IMR-90 (cell line): ENCODE measurements around the gene TMEM238. TPM values are rescaled to one million over a fixed set of nuclear protein-coding genes. Genes with fewer than 3 reads are reported as not detected.

Experiments
- ATAC-seq: fragments of 200-7000 bp; cut with Tn5 transposase; 2 replicates; pipeline ENCODE4 v1.9.1; 2020; ENCODE audit warnings: low read depth, mild to moderate bottlenecking, moderate library complexity
- BruUV-seq: library from RNA; stranded (reverse); fragments of 400-500 nt; replicated peaks from 2 replicates; lab custom pipeline; 2021; lab: Mats Ljungman, UMichigan
- CTCF ChIA-PET: fragments of 300-600 bp; formaldehyde crosslinking; extraction: SDS; loops from one replicate; lab custom pipeline; 2021; ENCODE audit warnings: antibody characterized with exemption; lab: Yijun Ruan, JAX
- POLR2A ChIA-PET: fragments of 300-600 bp; sonication (Branson Sonifier 250); formaldehyde crosslinking; loops from one replicate; lab custom pipeline; 2022; ENCODE audit warnings: antibody characterized with exemption; ENCODE audit not compliant: unreplicated experiment; lab: Charles Lee
- DNase-seq: peaks from one replicate; pipeline ENCODE4 v3.0.0; 2013
- H2AFZ ChIP-seq: replicated peaks from 2 replicates; pipeline ENCODE3; 2013; ENCODE audit warnings: low read length, mild to moderate bottlenecking; ENCODE audit not compliant: poor library complexity
- H2AK5ac ChIP-seq: 2 replicates; pipeline ENCODE4 v1.6.1; 2013; ENCODE audit warnings: low read depth, low read length, inconsistent platforms
- H2AK9ac ChIP-seq: replicated peaks from 2 replicates; pipeline ENCODE3; 2013; ENCODE audit warnings: mild to moderate bottlenecking, low read depth, low read length, moderate library complexity; ENCODE audit not compliant: poor library complexity
- H2BK120ac ChIP-seq: 2 replicates; pipeline ENCODE4 v1.6.1; 2013; ENCODE audit warnings: low read depth, low read length, inconsistent platforms
- H2BK15ac ChIP-seq: 3 replicates; pipeline ENCODE4 v1.6.1; 2013; ENCODE audit warnings: low read depth, low read length, inconsistent platforms
- H2BK20ac ChIP-seq: 2 replicates; pipeline ENCODE4 v1.6.1; 2013; ENCODE audit warnings: low read depth, mild to moderate bottlenecking, inconsistent platforms, low read length, moderate library complexity
- H2BK5ac ChIP-seq: 2 replicates; pipeline ENCODE4 v1.6.1; 2013; ENCODE audit warnings: mild to moderate bottlenecking, low read depth, low read length, inconsistent platforms; ENCODE audit not compliant: poor library complexity, severe bottlenecking
- H3K14ac ChIP-seq: replicated peaks from 2 replicates; pipeline ENCODE4 v1.6.1; 2013; ENCODE audit warnings: low read depth, low read length, inconsistent platforms
- H3K18ac ChIP-seq: 2 replicates; pipeline ENCODE4 v1.6.1; 2013; ENCODE audit warnings: low read depth, low read length, control low read depth
- H3K23ac ChIP-seq: 2 replicates; pipeline ENCODE4 v1.6.1; 2013; ENCODE audit warnings: low read depth, low read length, inconsistent platforms
- H3K27ac ChIP-seq: 2 replicates; pipeline ENCODE4 v1.5.1; 2013; ENCODE audit warnings: mild to moderate bottlenecking, control low read depth, low read length; ENCODE audit not compliant: insufficient read depth
- H3K27me3 ChIP-seq: 2 replicates; pipeline ENCODE4 v1.6.1; 2013; ENCODE audit warnings: low read length; ENCODE audit not compliant: control insufficient read depth, insufficient read depth
- H3K36me3 ChIP-seq: 2 replicates; pipeline ENCODE4 v1.6.1; 2013; ENCODE audit warnings: low read length, mixed read lengths; ENCODE audit not compliant: control insufficient read depth, insufficient read depth
- H3K4ac ChIP-seq: 2 replicates; pipeline ENCODE4 v1.6.1; 2013; ENCODE audit warnings: low read depth, low read length, inconsistent platforms
- H3K4me1 ChIP-seq: 2 replicates; pipeline ENCODE4 v1.6.1; 2013; ENCODE audit warnings: low read length, mixed read lengths; ENCODE audit not compliant: control insufficient read depth, insufficient read depth
- H3K4me2 ChIP-seq: 2 replicates; pipeline ENCODE4 v1.6.1; 2013; ENCODE audit warnings: low read depth, mild to moderate bottlenecking, control low read depth, low read length, moderate library complexity
- H3K4me3 ChIP-seq: 2 replicates; pipeline ENCODE4 v1.5.1; 2013; ENCODE audit warnings: low read depth, mild to moderate bottlenecking, control low read depth, low read length, moderate library complexity; ENCODE audit not compliant: insufficient read depth
- H3K56ac ChIP-seq: 2 replicates; pipeline ENCODE4 v1.6.1; 2013; ENCODE audit warnings: low read length, inconsistent platforms; ENCODE audit not compliant: insufficient read depth; ENCODE audit errors: extremely low read depth
- H3K79me1 ChIP-seq, 2 experiments: 2 replicates each; pipeline ENCODE4 v1.6.1; 2013; ENCODE audit warnings: low read length in 2 of 2, inconsistent platforms in 1 of 2, low read depth in 1 of 2
- H3K9ac ChIP-seq: 2 replicates; pipeline ENCODE4 v1.6.1; 2013; ENCODE audit warnings: low read depth, low read length, control low read depth
- H3K9me1 ChIP-seq: 2 replicates; pipeline ENCODE4 v1.6.1; 2013; ENCODE audit warnings: low read length, inconsistent platforms; ENCODE audit not compliant: insufficient read depth
- H3K9me3 ChIP-seq: 2 replicates; pipeline ENCODE4 v1.6.1; 2013; ENCODE audit warnings: low read length; ENCODE audit not compliant: control insufficient read depth, insufficient read depth
- H4K20me1 ChIP-seq: 2 replicates; pipeline ENCODE4 v1.6.1; 2013; ENCODE audit warnings: low read length, inconsistent platforms; ENCODE audit not compliant: insufficient read depth
- H4K5ac ChIP-seq: 2 replicates; pipeline ENCODE4 v1.6.1; 2013; ENCODE audit warnings: mild to moderate bottlenecking, low read depth, low read length, control low read depth
- H4K8ac ChIP-seq, 2 experiments: 2 replicates each; pipeline ENCODE4 v1.6.1; 2013; ENCODE audit warnings: low read depth in 2 of 2, low read length in 2 of 2, control low read depth in 1 of 2, inconsistent platforms in 1 of 2
- H4K91ac ChIP-seq: 2 replicates; pipeline ENCODE4 v1.6.1; 2013; ENCODE audit warnings: low read depth, low read length, inconsistent platforms; ENCODE audit not compliant: insufficient read depth
- BHLHE40 ChIP-seq: fragments of 150-350 bp; IDR thresholded peaks from 2 replicates; pipeline ENCODE4 v1.6.1; 2016; ENCODE audit warnings: mild to moderate bottlenecking, low read depth, low read length
- CEBPB ChIP-seq: IDR thresholded peaks from 2 replicates; pipeline ENCODE4 v1.6.1; 2012; ENCODE audit warnings: low read depth, low read length, improper control_type of control experiment
- CHD1 ChIP-seq: IDR thresholded peaks from 2 replicates; pipeline ENCODE4 v1.6.1; 2012; ENCODE audit warnings: low read depth, low read length, improper control_type of control experiment
- CTCF ChIP-seq: conservative IDR thresholded peaks from 2 replicates; pipeline ENCODE4 v1.5.1; 2012; ENCODE audit warnings: mild to moderate bottlenecking, low read depth, low read length, improper control_type of control experiment
- ELK1 ChIP-seq: fragments of 150-350 bp; IDR thresholded peaks from 2 replicates; pipeline ENCODE4 v1.6.1; 2016; ENCODE audit warnings: low read depth, mild to moderate bottlenecking, low read length, moderate library complexity, borderline replicate concordance
- FOS ChIP-seq: fragments of 150-350 bp; IDR thresholded peaks from 2 replicates; pipeline ENCODE4 v1.6.1; 2016; ENCODE audit warnings: low read depth, low read length
- MAFK ChIP-seq: IDR thresholded peaks from 2 replicates; pipeline ENCODE4 v1.6.1; 2012; ENCODE audit warnings: low read depth, low read length, improper control_type of control experiment
- MAZ ChIP-seq: IDR thresholded peaks from 2 replicates; pipeline ENCODE4 v1.6.1; 2012; ENCODE audit warnings: low read depth, mild to moderate bottlenecking, low read length, improper control_type of control experiment, moderate library complexity, borderline replicate concordance
- MXI1 ChIP-seq: IDR thresholded peaks from 2 replicates; pipeline ENCODE4 v1.6.1; 2012; ENCODE audit warnings: low read depth, mild to moderate bottlenecking, low read length, moderate library complexity, borderline replicate concordance
- NFE2L2 ChIP-seq: fragments of 150-350 bp; IDR thresholded peaks from 2 replicates; pipeline ENCODE4 v1.6.1; 2016; ENCODE audit warnings: low read depth, mild to moderate bottlenecking, low read length
- POLR2A ChIP-seq: IDR thresholded peaks from 2 replicates; pipeline ENCODE4 v1.6.1; 2012; ENCODE audit warnings: mild to moderate bottlenecking, low read depth, low read length
- RAD21 ChIP-seq: IDR thresholded peaks from 2 replicates; pipeline ENCODE4 v1.6.1; 2012; ENCODE audit warnings: low read length, improper control_type of control experiment
- RCOR1 ChIP-seq: IDR thresholded peaks from 2 replicates; pipeline ENCODE4 v1.6.1; 2012; ENCODE audit warnings: mild to moderate bottlenecking, low read length, improper control_type of control experiment; ENCODE audit not compliant: insufficient replicate concordance
- RFX5 ChIP-seq: IDR thresholded peaks from 2 replicates; pipeline ENCODE4 v1.8.0; 2012; ENCODE audit warnings: low read depth, mild to moderate bottlenecking, low read length, moderate library complexity
- SMC3 ChIP-seq: fragments of 150-350 bp; IDR thresholded peaks from 2 replicates; pipeline ENCODE4 v1.6.1; 2016; ENCODE audit warnings: low read depth, mild to moderate bottlenecking, antibody characterized with exemption, low read length, moderate library complexity
- USF2 ChIP-seq: fragments of 150-350 bp; IDR thresholded peaks from 2 replicates; pipeline ENCODE4 v1.6.1; 2017; ENCODE audit warnings: mild to moderate bottlenecking, antibody characterized with exemption, low read length, low read depth
- WGBS, 2 experiments: methylation state at CpG; one replicate each; pipeline versions ENCODE4 v1.1.5 to v1.1.7; 2013; ENCODE audit warnings: missing lambda C conversion rate in 2 of 2; ENCODE audit not compliant: insufficient read length in 1 of 2; ENCODE audit errors: extremely low coverage in 2 of 2; 5-methylcytosine and 5-hydroxymethylcytosine counted together
- dilution Hi-C: fragments of 300-500 bp; cut with HindIII; formaldehyde crosslinking; loops from one replicate; pipeline ENCODE4 v1.14.3; 2018; ENCODE audit warnings: low sequenced_read_pairs; ENCODE audit not compliant: unreplicated experiment
- in situ Hi-C: fragments of 300-500 bp; cut with MboI; formaldehyde crosslinking; loops from 3 replicates; pipeline ENCODE4 v1.14.3; 2019; ENCODE audit warnings: low sequenced_read_pairs, inconsistent platforms, mixed read lengths
- intact Hi-C: fragments of 100-400 bp; cut with micrococcal nuclease; formaldehyde crosslinking; loops from 2 replicates; pipeline ENCODE4 v1.10.0; 2022
- polyA plus RNA-seq, 3 experiments: library from polyadenylated mRNA; depleted of rRNA; stranded (reverse); fragments of >200 nt; gene quantifications; 2 replicates each; pipeline ENCODE4 v1.2.3, GENCODE V29; 2012; ENCODE audit warnings: low replicate concordance in 1 of 3
- total RNA-seq: library from RNA; depleted of rRNA; stranded (reverse); fragments of >200 nt; gene quantifications from 2 replicates; pipeline ENCODE4 v1.2.3, GENCODE V29; 2012

The TMEM238 gene
- total and polyA plus RNA-seq, 2 of the 4 experiments (the other 2 are of a cell fraction), result not detected

GRCh38 chr19:55382013-55382412, 2.1 kb downstream of the TMEM238 start:
- Histone ChIP-seq H3K9me3 (no peaks in the 10 kb centered on the region), H3K4me3 (no peak overlapping the region), H3K23ac (no peak overlapping the region), H4K91ac (no peak overlapping the region; the same call in 1 of the 2 replicates), H3K9me1 (0 out of 2 replicates have a peak, but pooled peaks cover 4% of the 10 kb centered on the region), H2AK9ac (no peak overlapping the region), H3K4ac (no peak overlapping the region), H4K5ac (no peak overlapping the region), H3K4me2 (no peak overlapping the region), H3K9ac (no peak overlapping the region), H2BK5ac (no peak overlapping the region), H3K4me1 (peaks cover 14% of the 10 kb centered on the region), H4K20me1 (peaks cover 13% of the 10 kb centered on the region), H3K56ac (no peak overlapping the region), H2BK15ac (no peak overlapping the region), H3K14ac (no peak overlapping the region), H3K79me1 (peaks cover 14 to 16% of the 10 kb centered on the region in 2 experiments; a peak in 3 of 4 replicates), H2AK5ac (0 out of 2 replicates have a peak overlapping the region, but pooled peaks have one; percentile 61), H3K27ac (no peak overlapping the region), H3K18ac (no peak overlapping the region), H2BK20ac (no peak overlapping the region), H3K27me3 (no peaks in the 10 kb centered on the region), H3K36me3 (peaks cover 6% of the 10 kb centered on the region), H2AFZ (no peak overlapping the region), H2BK120ac (no peak overlapping the region), H4K8ac (no peak overlapping the region)
- TF ChIP-seq POLR2A, result no peak
- TF ChIP-seq CTCF, result no peak
- no peak for TF ChIP-seq SMC3
- no peak for TF ChIP-seq NFE2L2
- no peak for TF ChIP-seq CHD1
- TF ChIP-seq MAFK, result no peak
- TF ChIP-seq ELK1, result no peak
- no peak for TF ChIP-seq MAZ
- no peak for TF ChIP-seq CEBPB
- TF ChIP-seq RFX5, result no peak
- no peak for TF ChIP-seq RAD21
- no peak for TF ChIP-seq MXI1
- no peak for TF ChIP-seq USF2
- no peak for TF ChIP-seq BHLHE40
- TF ChIP-seq RCOR1, result no peak
- no peak for TF ChIP-seq FOS
- in situ Hi-C loops (loop anchor here (10.0 kb wide), 1 partner anchor 87 kb away; no protein-coding TSS in a partner anchor), intact Hi-C loops (no loop called here), dilution Hi-C loops (no loop called here)
- no TSS peak for BruUV-seq
- CTCF ChIA-PET, result no interaction called here
- no peak for DNase-seq
- ATAC-seq, result no peak
- WGBS, 2 experiments, result 97 to 98% methylated on average over 3 to 4 of the region's 5 CpGs
- POLR2A ChIA-PET, result no interaction called here
